Spleen (tissue), 7 donors: Measurements from ENCODE around the gene AGAP3.

ENCODE experiments used
- POLR2A ChIP-seq, 3 donors: fragments of 450-650 bp; IDR thresholded peaks; one replicate each; pipeline ENCODE4 v1.5.1; 2017; ENCODE audit warnings: antibody characterized with exemption in 3 of 3, mild to moderate bottlenecking in 1 of 3
- POLR2AphosphoS5 ChIP-seq, 3 donors: sonication (generic); formaldehyde crosslinking; IDR thresholded peaks; one replicate each; pipeline ENCODE4 v1.5.1; 2017; ENCODE audit warnings: antibody characterized with exemption in 3 of 3
- TF ChIP-seq, protein P1 (sequence below), 11 experiments: fragments of 200-600 bp in 7 of 11; fragments of 450-650 bp in 4 of 11; sonication (generic) in 4 of 11; IDR thresholded peaks in 8 of 11; conservative IDR thresholded peaks in 3 of 11; 1 replicate in 7 of 11; 2 replicates in 4 of 11; pipeline versions ENCODE4 v1.4.0 to v1.8.0; 2016 to 2021; ENCODE audit warnings: antibody characterized with exemption in 11 of 11, inconsistent platforms in 4 of 11, mild to moderate bottlenecking in 1 of 11
- donor health status: DM: no; HTN: no; CAD: no; lungs with moderate emphysema.
- donor health status: DM: no; HTN: no; CAD: no.
- donor health status: DM: no; HTN: no; CAD: no.

DNA sequence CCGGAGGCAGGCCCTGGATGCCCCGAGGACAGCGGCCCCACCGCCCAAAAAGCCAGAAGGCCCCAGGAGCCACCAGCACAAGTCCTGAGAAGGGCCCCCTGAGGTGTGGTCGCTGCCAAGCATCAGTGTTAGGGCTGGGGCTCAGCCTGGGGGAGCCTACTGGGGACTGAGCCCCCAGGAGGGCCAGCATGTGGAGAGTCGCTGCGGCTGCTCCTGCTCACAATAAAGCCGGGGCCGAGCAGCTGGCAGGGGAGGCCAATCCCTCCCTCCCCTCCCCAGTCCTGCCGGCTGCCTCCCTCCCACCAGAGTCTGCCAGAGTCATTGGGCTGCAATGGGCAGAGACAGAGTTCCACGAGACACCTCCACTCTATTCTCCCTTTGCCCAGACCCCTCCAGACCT lies 41.0 kb upstream of the AGAP3 start:
- TF ChIP-seq, protein P1, sequence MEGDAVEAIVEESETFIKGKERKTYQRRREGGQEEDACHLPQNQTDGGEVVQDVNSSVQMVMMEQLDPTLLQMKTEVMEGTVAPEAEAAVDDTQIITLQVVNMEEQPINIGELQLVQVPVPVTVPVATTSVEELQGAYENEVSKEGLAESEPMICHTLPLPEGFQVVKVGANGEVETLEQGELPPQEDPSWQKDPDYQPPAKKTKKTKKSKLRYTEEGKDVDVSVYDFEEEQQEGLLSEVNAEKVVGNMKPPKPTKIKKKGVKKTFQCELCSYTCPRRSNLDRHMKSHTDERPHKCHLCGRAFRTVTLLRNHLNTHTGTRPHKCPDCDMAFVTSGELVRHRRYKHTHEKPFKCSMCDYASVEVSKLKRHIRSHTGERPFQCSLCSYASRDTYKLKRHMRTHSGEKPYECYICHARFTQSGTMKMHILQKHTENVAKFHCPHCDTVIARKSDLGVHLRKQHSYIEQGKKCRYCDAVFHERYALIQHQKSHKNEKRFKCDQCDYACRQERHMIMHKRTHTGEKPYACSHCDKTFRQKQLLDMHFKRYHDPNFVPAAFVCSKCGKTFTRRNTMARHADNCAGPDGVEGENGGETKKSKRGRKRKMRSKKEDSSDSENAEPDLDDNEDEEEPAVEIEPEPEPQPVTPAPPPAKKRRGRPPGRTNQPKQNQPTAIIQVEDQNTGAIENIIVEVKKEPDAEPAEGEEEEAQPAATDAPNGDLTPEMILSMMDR (IDR thresholded peaks at IDR 0.05 in 8 of 11, conservative IDR thresholded peaks at IDR 0.05 in 3 of 11) = no peak
- TF ChIP-seq POLR2A (IDR thresholded peaks at IDR 0.05) (no peak), POLR2AphosphoS5 (IDR thresholded peaks at IDR 0.05) (no peak)
